Loucy (cell line): ENCODE results near the gene MPPE1.

Experiments used
- H2AFZ ChIP-seq: fragments of 200-600 bp; sonication (generic); 2 replicates; pipeline ENCODE4 v1.6.0; 2016; ENCODE audit warnings: antibody characterized with exemption, mild to moderate bottlenecking, low read length, moderate library complexity
- H3F3A ChIP-seq: fragments of 200-600 bp; 2 replicates; pipeline ENCODE4 v1.6.0; 2016; ENCODE audit warnings: antibody characterized with exemption, low read depth, mild to moderate bottlenecking
- H3K27me3 ChIP-seq: fragments of 200-600 bp; sonication (generic); 2 replicates; pipeline ENCODE4 v1.6.1; 2014; ENCODE audit warnings: low read length, mild to moderate bottlenecking; ENCODE audit not compliant: insufficient read depth, poor library complexity, severe bottlenecking
- H3K36me3 ChIP-seq: fragments of 200-600 bp; sonication (generic); 2 replicates; pipeline ENCODE4 v1.6.1; 2016; ENCODE audit warnings: low read length; ENCODE audit not compliant: insufficient read depth
- H3K4me1 ChIP-seq: fragments of 200-600 bp; sonication (generic); 2 replicates; pipeline ENCODE4 v1.5.1; 2014; ENCODE audit warnings: low read length, mild to moderate bottlenecking; ENCODE audit not compliant: insufficient read depth, poor library complexity, severe bottlenecking
- H3K4me2 ChIP-seq: fragments of 200-600 bp; sonication (generic); 2 replicates; pipeline ENCODE4 v1.6.0; 2014; ENCODE audit warnings: antibody characterized with exemption, low read length, low read depth, mild to moderate bottlenecking; ENCODE audit not compliant: poor library complexity, severe bottlenecking
- H3K4me3 ChIP-seq: fragments of 200-600 bp; sonication (generic); 2 replicates; pipeline ENCODE4 v1.5.1; 2014; ENCODE audit warnings: low read length, mild to moderate bottlenecking, mixed read lengths; ENCODE audit not compliant: poor library complexity, severe bottlenecking
- H3K79me2 ChIP-seq: fragments of 200-600 bp; sonication (generic); 2 replicates; pipeline ENCODE4 v1.6.1; 2014; ENCODE audit warnings: low read length; ENCODE audit not compliant: insufficient read depth
- H3K9ac ChIP-seq: fragments of 200-600 bp; sonication (generic); 2 replicates; pipeline ENCODE4 v1.6.0; 2014; ENCODE audit warnings: mild to moderate bottlenecking, low read depth, low read length, moderate library complexity; ENCODE audit not compliant: poor library complexity, severe bottlenecking
- H3K9me2 ChIP-seq: fragments of 200-600 bp; sonication (generic); replicated peaks from 2 replicates; pipeline ENCODE4 v1.6.1; 2016; ENCODE audit warnings: low read depth, low read length, mixed read lengths
- H3K9me3 ChIP-seq: fragments of 200-600 bp; sonication (generic); 2 replicates; pipeline ENCODE4 v1.6.1; 2014; ENCODE audit warnings: mild to moderate bottlenecking, antibody characterized with exemption, low read length, low read depth; ENCODE audit not compliant: insufficient read depth
- H4K20me1 ChIP-seq: fragments of 200-600 bp; sonication (generic); 2 replicates; pipeline ENCODE4 v1.6.0; 2014; ENCODE audit warnings: antibody characterized with exemption, low read length, mild to moderate bottlenecking; ENCODE audit not compliant: insufficient read depth, poor library complexity, severe bottlenecking
- EZH2phosphoT487 ChIP-seq: fragments of 200-600 bp; IDR thresholded peaks from 2 replicates; pipeline ENCODE4 v1.6.1; 2018; ENCODE audit warnings: antibody characterized with exemption, mild to moderate bottlenecking, moderate library complexity, borderline replicate concordance
- TF ChIP-seq, protein P1 (sequence below): fragments of 200-600 bp; sonication (generic); conservative IDR thresholded peaks from 2 replicates; pipeline ENCODE4 v1.5.1; 2014; ENCODE audit warnings: mild to moderate bottlenecking, antibody characterized with exemption, low read length

Gene MPPE1

DNA sequence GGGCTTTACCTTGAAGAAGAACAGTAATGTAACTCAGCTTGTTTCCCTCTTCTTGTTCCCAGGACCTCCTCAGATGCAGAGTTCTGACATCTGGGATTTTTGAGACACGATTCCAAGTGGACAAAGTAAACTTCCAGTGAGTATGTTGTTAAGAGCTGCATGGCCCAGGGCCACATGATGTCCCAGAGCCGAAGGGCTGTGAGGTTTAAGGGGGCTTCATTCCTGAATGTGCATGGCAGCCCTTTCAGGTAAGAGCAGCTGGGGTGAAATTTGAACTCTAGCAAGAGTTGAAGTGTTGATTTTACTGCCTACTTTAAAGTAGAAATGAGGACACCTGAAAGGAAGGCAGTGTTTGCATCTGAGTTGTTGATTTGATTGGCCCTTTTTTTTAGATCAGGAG, 43.6 kb downstream of the MPPE1 start:
- no peak overlapping the region for H3K4me3 ChIP-seq
- TF ChIP-seq, protein P1, sequence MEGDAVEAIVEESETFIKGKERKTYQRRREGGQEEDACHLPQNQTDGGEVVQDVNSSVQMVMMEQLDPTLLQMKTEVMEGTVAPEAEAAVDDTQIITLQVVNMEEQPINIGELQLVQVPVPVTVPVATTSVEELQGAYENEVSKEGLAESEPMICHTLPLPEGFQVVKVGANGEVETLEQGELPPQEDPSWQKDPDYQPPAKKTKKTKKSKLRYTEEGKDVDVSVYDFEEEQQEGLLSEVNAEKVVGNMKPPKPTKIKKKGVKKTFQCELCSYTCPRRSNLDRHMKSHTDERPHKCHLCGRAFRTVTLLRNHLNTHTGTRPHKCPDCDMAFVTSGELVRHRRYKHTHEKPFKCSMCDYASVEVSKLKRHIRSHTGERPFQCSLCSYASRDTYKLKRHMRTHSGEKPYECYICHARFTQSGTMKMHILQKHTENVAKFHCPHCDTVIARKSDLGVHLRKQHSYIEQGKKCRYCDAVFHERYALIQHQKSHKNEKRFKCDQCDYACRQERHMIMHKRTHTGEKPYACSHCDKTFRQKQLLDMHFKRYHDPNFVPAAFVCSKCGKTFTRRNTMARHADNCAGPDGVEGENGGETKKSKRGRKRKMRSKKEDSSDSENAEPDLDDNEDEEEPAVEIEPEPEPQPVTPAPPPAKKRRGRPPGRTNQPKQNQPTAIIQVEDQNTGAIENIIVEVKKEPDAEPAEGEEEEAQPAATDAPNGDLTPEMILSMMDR = no peak
- TF ChIP-seq EZH2phosphoT487 = no peak
- H3K4me2 ChIP-seq = no peak overlapping the region
- H4K20me1 ChIP-seq = no peaks in the 10 kb centered on the region
- H3K79me2 ChIP-seq = no peaks in the 10 kb centered on the region
- no peaks in the 10 kb centered on the region for H3F3A ChIP-seq
- no peaks in the 10 kb centered on the region for H3K27me3 ChIP-seq
- no peaks in the 10 kb centered on the region for H3K4me1 ChIP-seq
- no peaks in the 10 kb centered on the region for H3K36me3 ChIP-seq
- H3K9me3 ChIP-seq = no peaks in the 10 kb centered on the region
- H3K9ac ChIP-seq = no peak overlapping the region
- H2AFZ ChIP-seq = no peak overlapping the region
- no peaks in the 10 kb centered on the region for H3K9me2 ChIP-seq

DNA sequence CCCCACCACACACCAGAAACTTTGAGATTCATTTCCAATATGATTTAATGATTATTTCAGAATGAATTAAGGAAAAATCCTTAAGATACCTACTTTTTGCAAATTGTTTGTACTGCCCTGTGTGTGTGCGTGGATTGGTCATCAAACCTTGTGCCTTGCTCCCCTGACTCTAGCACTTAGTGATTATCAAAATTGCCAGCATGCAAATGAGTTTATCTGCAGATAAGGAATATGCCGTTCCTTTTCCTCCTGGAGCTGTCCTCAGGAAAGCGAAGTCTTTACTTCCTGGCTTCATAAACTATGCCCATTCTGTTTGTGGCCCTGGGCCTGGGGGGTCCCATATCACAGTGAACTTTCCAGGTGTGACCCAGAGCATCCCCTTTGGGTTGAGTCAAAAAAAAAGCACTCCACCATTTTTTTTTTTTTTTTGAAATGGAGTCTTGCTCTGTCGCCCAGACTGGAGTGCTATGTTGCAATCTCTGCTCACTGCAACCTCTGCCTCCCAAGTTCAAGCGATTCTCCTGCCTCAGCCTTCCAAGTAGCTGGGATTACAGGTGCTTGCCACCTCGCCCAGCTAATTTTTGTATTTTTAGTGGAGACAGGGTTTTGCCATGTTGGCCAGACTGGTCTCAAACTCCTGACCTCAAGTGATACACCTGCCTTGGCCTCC, 45.5 kb downstream of the MPPE1 start:
- H3K27me3 ChIP-seq = no peaks in the 10 kb centered on the region
- no peak overlapping the region for H3K4me3 ChIP-seq
- H3K79me2 ChIP-seq = no peaks in the 10 kb centered on the region
- no peaks in the 10 kb centered on the region for H3F3A ChIP-seq
- H3K9me3 ChIP-seq = no peaks in the 10 kb centered on the region
- no peak overlapping the region for H3K4me2 ChIP-seq
- no peak overlapping the region for H2AFZ ChIP-seq
- no peak for TF ChIP-seq EZH2phosphoT487
- TF ChIP-seq, protein P1 = no peak
- H3K4me1 ChIP-seq = no peaks in the 10 kb centered on the region
- no peaks in the 10 kb centered on the region for H3K36me3 ChIP-seq
- H3K9me2 ChIP-seq = no peaks in the 10 kb centered on the region
- H4K20me1 ChIP-seq = no peaks in the 10 kb centered on the region
- H3K9ac ChIP-seq = no peak overlapping the region

DNA sequence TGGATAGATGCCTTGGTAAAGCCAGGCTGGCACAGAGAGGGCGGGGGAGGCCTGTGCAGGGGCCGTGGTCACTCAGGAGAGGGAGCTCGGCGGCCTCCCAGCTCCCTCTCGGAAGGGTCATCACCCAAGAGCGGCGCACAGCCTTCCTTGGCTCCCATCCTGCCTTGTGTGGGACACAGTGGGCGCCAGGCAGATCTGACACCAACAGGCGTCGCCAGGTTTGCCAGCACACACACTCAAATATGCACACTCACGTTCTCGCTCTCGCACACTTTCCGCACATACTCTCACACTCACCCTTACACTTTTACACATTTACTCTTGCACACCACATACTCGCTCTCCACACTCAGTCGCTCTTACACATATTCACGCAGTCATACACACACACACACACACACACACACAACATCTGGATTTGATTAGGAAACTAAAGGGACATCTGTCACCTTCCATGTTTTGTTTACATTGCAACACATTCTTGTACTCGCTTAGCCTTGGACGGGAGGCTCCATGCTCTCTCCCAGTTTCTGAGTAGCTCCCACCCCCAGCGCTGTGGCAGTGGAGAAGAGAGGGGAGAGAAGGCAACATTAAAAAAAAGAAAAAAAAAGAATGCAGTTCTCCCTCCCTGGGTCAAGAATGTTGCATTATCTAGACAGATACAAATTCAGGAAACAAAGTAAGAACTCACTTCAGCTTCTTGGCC, 46.4 kb downstream of the MPPE1 start:
- Histone ChIP-seq H3K36me3 (no peaks in the 10 kb centered on the region), H3K4me1 (no peaks in the 10 kb centered on the region), H4K20me1 (no peaks in the 10 kb centered on the region), H3K9me2 (no peaks in the 10 kb centered on the region), H3K9me3 (no peaks in the 10 kb centered on the region), H3F3A (no peaks in the 10 kb centered on the region), H3K9ac (no peak overlapping the region), H3K79me2 (no peaks in the 10 kb centered on the region), H3K27me3 (no peaks in the 10 kb centered on the region), H3K4me3 (no peak overlapping the region), H3K4me2 (no peak overlapping the region), H2AFZ (no peak overlapping the region)
- TF ChIP-seq, protein P1 = no peak
- TF ChIP-seq EZH2phosphoT487 = no peak
